Neural crest cell (in vitro differentiated cells): Measurements from ENCODE around the gene MICU1. TPM values are rescaled to one million over a fixed set of nuclear protein-coding genes. Genes with fewer than 3 reads are reported as not detected.

ENCODE experiments used
- DNase-seq: peaks from one replicate; pipeline ENCODE4 v3.0.0; 2021; ENCODE audit warnings: low read depth, mixed read lengths, low spot score
- H3K27ac Mint-ChIP-seq: one replicate; pipeline ENCODE4 v1.8.0; 2021; ENCODE audit warnings: mild to moderate bottlenecking, mixed read lengths; ENCODE audit not compliant: unreplicated experiment
- H3K27me3 Mint-ChIP-seq: 2 replicates; pipeline ENCODE4 v1.8.0; 2021; ENCODE audit warnings: low read depth, mild to moderate bottlenecking, mixed read lengths
- H3K36me3 Mint-ChIP-seq: 2 replicates; pipeline ENCODE4 v1.8.0; 2021; ENCODE audit warnings: low read depth, mild to moderate bottlenecking, mixed read lengths
- H3K4me1 Mint-ChIP-seq: 2 replicates; pipeline ENCODE4 v1.8.0; 2021; ENCODE audit warnings: mixed read lengths
- H3K4me3 Mint-ChIP-seq: one replicate; pipeline ENCODE4 v1.8.0; 2021; ENCODE audit warnings: mild to moderate bottlenecking, mixed read lengths
- H3K9me3 Mint-ChIP-seq: 2 replicates; pipeline ENCODE4 v1.8.0; 2021; ENCODE audit warnings: mixed read lengths
- CTCF ChIP-seq: fragments of 200-600 bp; sonication (generic); conservative IDR thresholded peaks from 2 replicates; pipeline ENCODE4 v1.5.0; 2021; ENCODE audit warnings: antibody characterized with exemption, mild to moderate bottlenecking
- total RNA-seq: library from RNA; stranded (reverse); gene quantifications from 2 replicates; pipeline ENCODE4 v1.2.1, GENCODE V29; 2021

The MICU1 gene
- total RNA-seq, 1 donor from 2014 or later, result 34.1 TPM

- H3K4me3 Mint-ChIP-seq, result no peak overlapping the region
- H3K4me1 Mint-ChIP-seq, result peaks cover 24% of the 10 kb centered on the region
- no peaks in the 10 kb centered on the region for H3K9me3 Mint-ChIP-seq
- no peak for DNase-seq
- no peak overlapping the region for H3K27ac Mint-ChIP-seq
- no peaks in the 10 kb centered on the region for H3K27me3 Mint-ChIP-seq
- TF ChIP-seq CTCF, result no peak
- H3K36me3 Mint-ChIP-seq, result no peaks in the 10 kb centered on the region
Measured at GRCh38 chr10:72429931-72430330, 195.9 kb downstream of the MICU1 start.

- Mint-ChIP-seq H3K4me3 (peak overlapping the region; percentile 7), H3K9me3 (no peaks in the 10 kb centered on the region), H3K4me1 (peaks cover 37% of the 10 kb centered on the region), H3K27ac (peak overlapping the region; percentile 91), H3K27me3 (no peaks in the 10 kb centered on the region), H3K36me3 (peaks cover 9% of the 10 kb centered on the region)
- TF ChIP-seq CTCF, result no peak
- DNase-seq, result peak; percentile 14
Measured at GRCh38 chr10:72426986-72427385, 198.9 kb downstream of the MICU1 start.

- Mint-ChIP-seq H3K27ac (peak overlapping the region; percentile 93), H3K4me1 (peaks cover 41% of the 10 kb centered on the region), H3K4me3 (peak overlapping the region; percentile 73), H3K27me3 (no peaks in the 10 kb centered on the region), H3K9me3 (peaks cover 3% of the 10 kb centered on the region), H3K36me3 (peaks cover 19% of the 10 kb centered on the region)
- no peak for DNase-seq
- no peak for TF ChIP-seq CTCF
Measured at GRCh38 chr10:72425133-72425532, 200.7 kb downstream of the MICU1 start.

GRCh38 chr10:72424561-72424960, 201.3 kb downstream of the MICU1 start:
- H3K4me3 Mint-ChIP-seq, result peak overlapping the region; percentile 73
- H3K27me3 Mint-ChIP-seq, result no peaks in the 10 kb centered on the region
- H3K27ac Mint-ChIP-seq, result peak overlapping the region; percentile 79
- H3K36me3 Mint-ChIP-seq, result peaks cover 22% of the 10 kb centered on the region
- no peak for DNase-seq
- H3K9me3 Mint-ChIP-seq, result peaks cover 3% of the 10 kb centered on the region
- TF ChIP-seq CTCF, result no peak
- H3K4me1 Mint-ChIP-seq, result peaks cover 41% of the 10 kb centered on the region

- peaks cover 3% of the 10 kb centered on the region for H3K9me3 Mint-ChIP-seq
- peaks cover 24% of the 10 kb centered on the region for H3K36me3 Mint-ChIP-seq
- no peak for TF ChIP-seq CTCF
- no peak for DNase-seq
- H3K27me3 Mint-ChIP-seq, result no peaks in the 10 kb centered on the region
- H3K27ac Mint-ChIP-seq, result no peak overlapping the region
- H3K4me1 Mint-ChIP-seq, result peaks cover 41% of the 10 kb centered on the region
- no peak overlapping the region for H3K4me3 Mint-ChIP-seq
Measured at GRCh38 chr10:72423426-72423825, 202.5 kb downstream of the MICU1 start.
